Osteoblast (primary cell): Measurements from ENCODE around the gene PIWIL4. TPM values are rescaled to one million over a fixed set of nuclear protein-coding genes. Genes with fewer than 3 reads are reported as not detected.
A peak's percentile ranks its signal among the peaks of the same experiment; 100 is the strongest.

Experiments
- DNase-seq: peaks from one replicate; pipeline ENCODE4 v3.0.0; 2011; ENCODE audit warnings: low spot score, mixed read lengths; ENCODE audit not compliant: insufficient read length; ENCODE audit errors: missing footprints
- H2AFZ ChIP-seq: 2 replicates; pipeline ENCODE4 v1.6.0; 2011; ENCODE audit warnings: mild to moderate bottlenecking, low read length
- H3K27ac ChIP-seq: 2 replicates; pipeline ENCODE4 v1.5.1; 2011; ENCODE audit warnings: mild to moderate bottlenecking, low read depth, low read length, moderate library complexity
- H3K27me3 ChIP-seq: 2 replicates; pipeline ENCODE4 v1.6.0; 2012; ENCODE audit warnings: mild to moderate bottlenecking, control low read depth, inconsistent platforms, low read length, moderate library complexity; ENCODE audit not compliant: insufficient read depth
- H3K36me3 ChIP-seq: 2 replicates; pipeline ENCODE4 v1.5.1; 2011; ENCODE audit warnings: mild to moderate bottlenecking, low read length, control low read depth, moderate library complexity; ENCODE audit not compliant: insufficient read depth
- H3K4me1 ChIP-seq: 2 replicates; pipeline ENCODE4 v1.5.1; 2011; ENCODE audit warnings: mild to moderate bottlenecking, low read length, control low read depth, moderate library complexity; ENCODE audit not compliant: insufficient read depth
- H3K4me2 ChIP-seq: 2 replicates; pipeline ENCODE4 v1.6.0; 2011; ENCODE audit warnings: mild to moderate bottlenecking, low read length; ENCODE audit not compliant: insufficient read depth
- H3K4me3 ChIP-seq: fragments of 200-600 bp; sonication (generic); 3 replicates; pipeline ENCODE4 v1.5.1; 2012; ENCODE audit warnings: mild to moderate bottlenecking, low read length, inconsistent platforms; ENCODE audit not compliant: insufficient read depth
- H3K79me2 ChIP-seq: 2 replicates; pipeline ENCODE4 v1.6.0; 2012; ENCODE audit warnings: mild to moderate bottlenecking, low read length, control low read depth, inconsistent platforms; ENCODE audit not compliant: insufficient read depth
- H3K9me3 ChIP-seq: 2 replicates; pipeline ENCODE4 v1.5.1; 2011; ENCODE audit warnings: low read depth, low read length, control low read depth
- H4K20me1 ChIP-seq: 2 replicates; pipeline ENCODE4 v1.6.0; 2012; ENCODE audit warnings: mild to moderate bottlenecking, low read length, control low read depth; ENCODE audit not compliant: insufficient read depth
- total RNA-seq: library from RNA; depleted of rRNA; stranded (reverse); fragments of >200 nt; gene quantifications from 2 replicates; pipeline ENCODE4 v1.2.3, GENCODE V29; 2012
- TF ChIP-seq, protein P1 (sequence below): IDR thresholded peaks from 2 replicates; pipeline ENCODE4 v1.5.1; 2011; ENCODE audit warnings: mild to moderate bottlenecking, low read depth, low read length, moderate library complexity; ENCODE audit errors: extremely low read depth

PIWIL4 gene
- total RNA-seq, 1 donor, result 1.8 TPM

- H3K4me1 ChIP-seq, result peaks cover 33% of the 10 kb centered on the region
- no peak for DNase-seq
Observed at GRCh38 chr11:94559361-94559760, 7.8 kb upstream of the PIWIL4 start.

GRCh38 chr11:94560834-94561233 lies 6.3 kb upstream of the PIWIL4 start:
- Histone ChIP-seq H3K4me1 (peaks cover 33% of the 10 kb centered on the region), H4K20me1 (peaks cover 2% of the 10 kb centered on the region)
- no peak for DNase-seq

More at GRCh38 chr11:94559361-94559760, 7.8 kb upstream of the PIWIL4 start:
- TF ChIP-seq, protein P1, sequence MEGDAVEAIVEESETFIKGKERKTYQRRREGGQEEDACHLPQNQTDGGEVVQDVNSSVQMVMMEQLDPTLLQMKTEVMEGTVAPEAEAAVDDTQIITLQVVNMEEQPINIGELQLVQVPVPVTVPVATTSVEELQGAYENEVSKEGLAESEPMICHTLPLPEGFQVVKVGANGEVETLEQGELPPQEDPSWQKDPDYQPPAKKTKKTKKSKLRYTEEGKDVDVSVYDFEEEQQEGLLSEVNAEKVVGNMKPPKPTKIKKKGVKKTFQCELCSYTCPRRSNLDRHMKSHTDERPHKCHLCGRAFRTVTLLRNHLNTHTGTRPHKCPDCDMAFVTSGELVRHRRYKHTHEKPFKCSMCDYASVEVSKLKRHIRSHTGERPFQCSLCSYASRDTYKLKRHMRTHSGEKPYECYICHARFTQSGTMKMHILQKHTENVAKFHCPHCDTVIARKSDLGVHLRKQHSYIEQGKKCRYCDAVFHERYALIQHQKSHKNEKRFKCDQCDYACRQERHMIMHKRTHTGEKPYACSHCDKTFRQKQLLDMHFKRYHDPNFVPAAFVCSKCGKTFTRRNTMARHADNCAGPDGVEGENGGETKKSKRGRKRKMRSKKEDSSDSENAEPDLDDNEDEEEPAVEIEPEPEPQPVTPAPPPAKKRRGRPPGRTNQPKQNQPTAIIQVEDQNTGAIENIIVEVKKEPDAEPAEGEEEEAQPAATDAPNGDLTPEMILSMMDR, result no peak
- Histone ChIP-seq H3K4me2 (no peak overlapping the region), H2AFZ (no peak overlapping the region), H3K27me3 (no peaks in the 10 kb centered on the region), H4K20me1 (peaks cover 2% of the 10 kb centered on the region), H3K27ac (peak overlapping the region; percentile 80), H3K9me3 (no peaks in the 10 kb centered on the region), H3K4me3 (no peak overlapping the region), H3K36me3 (no peaks in the 10 kb centered on the region), H3K79me2 (peaks cover 3% of the 10 kb centered on the region)

DNA sequence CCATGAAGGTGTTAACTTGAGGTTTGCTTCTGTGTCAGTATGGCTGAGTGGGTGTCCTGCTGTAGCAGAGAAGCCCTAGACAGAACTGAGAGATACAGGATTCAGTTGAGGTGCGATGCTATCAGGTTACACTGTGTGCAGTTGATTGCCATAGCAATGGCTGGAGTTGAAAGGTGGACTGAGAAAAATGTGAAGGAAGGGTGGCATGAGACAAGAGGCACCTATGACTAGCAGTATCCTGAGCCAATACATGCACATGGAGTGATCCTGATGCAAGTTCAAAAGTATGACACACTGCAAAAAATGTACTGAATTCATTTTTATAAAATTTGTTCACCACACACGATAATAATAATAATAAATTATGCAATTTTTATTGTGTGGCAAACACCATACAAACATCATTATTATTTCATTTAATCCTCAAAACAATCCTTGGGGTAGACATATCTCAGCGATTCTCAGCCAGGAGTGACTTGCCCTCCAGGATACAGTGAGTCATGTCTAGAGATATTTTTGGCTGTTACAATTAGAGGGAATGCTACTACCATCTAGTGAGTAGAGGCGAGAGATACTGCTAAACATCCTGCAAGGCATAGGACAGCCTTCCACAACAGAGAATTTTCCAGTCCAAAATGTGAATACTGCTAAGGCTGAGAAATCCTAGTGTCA lies 3.9 kb upstream of the PIWIL4 start:
- H3K79me2 ChIP-seq, result no peaks in the 10 kb centered on the region
- no peaks in the 10 kb centered on the region for H3K27me3 ChIP-seq
- no peaks in the 10 kb centered on the region for H3K36me3 ChIP-seq
- H3K9me3 ChIP-seq, result no peaks in the 10 kb centered on the region
- peaks cover 15% of the 10 kb centered on the region for H3K4me1 ChIP-seq
- H2AFZ ChIP-seq, result no peak overlapping the region
- H3K27ac ChIP-seq, result peak overlapping the region; percentile 41
- TF ChIP-seq, protein P1, result peak; percentile 58
- peak; percentile 96 for DNase-seq
- H4K20me1 ChIP-seq, result peaks cover 2% of the 10 kb centered on the region
- no peak overlapping the region for H3K4me3 ChIP-seq
- no peak overlapping the region for H3K4me2 ChIP-seq

More at GRCh38 chr11:94560834-94561233, 6.3 kb upstream of the PIWIL4 start:
- no peak overlapping the region for H2AFZ ChIP-seq
- no peak overlapping the region for H3K4me2 ChIP-seq
- no peaks in the 10 kb centered on the region for H3K27me3 ChIP-seq
- TF ChIP-seq, protein P1, result no peak
- no peaks in the 10 kb centered on the region for H3K9me3 ChIP-seq
- H3K79me2 ChIP-seq, result no peaks in the 10 kb centered on the region
- no peak overlapping the region for H3K4me3 ChIP-seq
- no peaks in the 10 kb centered on the region for H3K36me3 ChIP-seq
- no peak overlapping the region for H3K27ac ChIP-seq

GRCh38 chr11:94563848-94564467 lies 3.2 kb upstream of the PIWIL4 start:
- Histone ChIP-seq H3K27ac (peak overlapping the region; percentile 41), H2AFZ (no peak overlapping the region), H3K4me3 (no peak overlapping the region), H3K79me2 (no peaks in the 10 kb centered on the region), H3K4me1 (peaks cover 12% of the 10 kb centered on the region), H3K36me3 (no peaks in the 10 kb centered on the region), H4K20me1 (peaks cover 2% of the 10 kb centered on the region), H3K4me2 (no peak overlapping the region), H3K9me3 (no peaks in the 10 kb centered on the region), H3K27me3 (no peaks in the 10 kb centered on the region)
- DNase-seq, result no peak
- TF ChIP-seq, protein P1, result no peak
